ENCODE results near the gene RSF1.

DNA sequence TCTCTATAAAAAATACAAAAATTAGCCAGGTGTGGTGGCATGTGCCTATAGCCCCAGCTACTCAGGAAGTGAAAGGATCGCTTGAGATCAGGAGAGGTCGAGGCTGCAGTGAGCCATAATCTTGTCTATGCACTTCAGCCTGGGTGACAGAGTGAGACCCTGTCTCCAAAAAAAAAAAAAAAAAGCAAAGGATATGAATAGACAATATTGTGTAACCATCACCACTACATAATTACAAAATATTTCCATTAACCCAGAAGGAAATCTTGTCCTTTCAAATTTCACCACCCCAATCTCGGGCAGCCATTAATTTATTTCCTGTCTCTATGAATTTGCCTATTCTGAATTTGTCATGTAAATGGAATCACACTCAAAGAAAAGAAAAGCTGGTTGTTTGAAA is 21.2 kb downstream of the RSF1 start:
- TF ChIP-seq POLR2AphosphoS5 (IDR thresholded peaks at IDR 0.05; ENCODE audit: low read depth, low read length) = no peak
- TF ChIP-seq, protein P1, sequence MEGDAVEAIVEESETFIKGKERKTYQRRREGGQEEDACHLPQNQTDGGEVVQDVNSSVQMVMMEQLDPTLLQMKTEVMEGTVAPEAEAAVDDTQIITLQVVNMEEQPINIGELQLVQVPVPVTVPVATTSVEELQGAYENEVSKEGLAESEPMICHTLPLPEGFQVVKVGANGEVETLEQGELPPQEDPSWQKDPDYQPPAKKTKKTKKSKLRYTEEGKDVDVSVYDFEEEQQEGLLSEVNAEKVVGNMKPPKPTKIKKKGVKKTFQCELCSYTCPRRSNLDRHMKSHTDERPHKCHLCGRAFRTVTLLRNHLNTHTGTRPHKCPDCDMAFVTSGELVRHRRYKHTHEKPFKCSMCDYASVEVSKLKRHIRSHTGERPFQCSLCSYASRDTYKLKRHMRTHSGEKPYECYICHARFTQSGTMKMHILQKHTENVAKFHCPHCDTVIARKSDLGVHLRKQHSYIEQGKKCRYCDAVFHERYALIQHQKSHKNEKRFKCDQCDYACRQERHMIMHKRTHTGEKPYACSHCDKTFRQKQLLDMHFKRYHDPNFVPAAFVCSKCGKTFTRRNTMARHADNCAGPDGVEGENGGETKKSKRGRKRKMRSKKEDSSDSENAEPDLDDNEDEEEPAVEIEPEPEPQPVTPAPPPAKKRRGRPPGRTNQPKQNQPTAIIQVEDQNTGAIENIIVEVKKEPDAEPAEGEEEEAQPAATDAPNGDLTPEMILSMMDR (IDR thresholded peaks at IDR 0.05) = no peak
- TF ChIP-seq YY1 (IDR thresholded peaks at IDR 0.05; ENCODE audit: low read depth) = no peak
- TF ChIP-seq TAF1 (IDR thresholded peaks at IDR 0.05; ENCODE audit: borderline replicate concordance, low read depth, low read length) = no peak
- TF ChIP-seq EP300 (IDR thresholded peaks at IDR 0.05; ENCODE audit: borderline replicate concordance in 1 of 2, low read depth in 1 of 2, low read length in 1 of 2) = no peak
- TF ChIP-seq, protein P2, sequence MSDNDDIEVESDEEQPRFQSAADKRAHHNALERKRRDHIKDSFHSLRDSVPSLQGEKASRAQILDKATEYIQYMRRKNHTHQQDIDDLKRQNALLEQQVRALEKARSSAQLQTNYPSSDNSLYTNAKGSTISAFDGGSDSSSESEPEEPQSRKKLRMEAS (IDR thresholded peaks at IDR 0.05; ENCODE audit: low read depth) = no peak
- TF ChIP-seq EZH2phosphoT487 (IDR thresholded peaks at IDR 0.05; ENCODE audit: borderline replicate concordance, low read depth) = no peak
- TF ChIP-seq SIN3A (IDR thresholded peaks at IDR 0.05; ENCODE audit: borderline replicate concordance, low read depth, low read length) = no peak
- TF ChIP-seq FOXM1 (IDR thresholded peaks at IDR 0.05; ENCODE audit: low read depth) = no peak
- TF ChIP-seq, protein P3, sequence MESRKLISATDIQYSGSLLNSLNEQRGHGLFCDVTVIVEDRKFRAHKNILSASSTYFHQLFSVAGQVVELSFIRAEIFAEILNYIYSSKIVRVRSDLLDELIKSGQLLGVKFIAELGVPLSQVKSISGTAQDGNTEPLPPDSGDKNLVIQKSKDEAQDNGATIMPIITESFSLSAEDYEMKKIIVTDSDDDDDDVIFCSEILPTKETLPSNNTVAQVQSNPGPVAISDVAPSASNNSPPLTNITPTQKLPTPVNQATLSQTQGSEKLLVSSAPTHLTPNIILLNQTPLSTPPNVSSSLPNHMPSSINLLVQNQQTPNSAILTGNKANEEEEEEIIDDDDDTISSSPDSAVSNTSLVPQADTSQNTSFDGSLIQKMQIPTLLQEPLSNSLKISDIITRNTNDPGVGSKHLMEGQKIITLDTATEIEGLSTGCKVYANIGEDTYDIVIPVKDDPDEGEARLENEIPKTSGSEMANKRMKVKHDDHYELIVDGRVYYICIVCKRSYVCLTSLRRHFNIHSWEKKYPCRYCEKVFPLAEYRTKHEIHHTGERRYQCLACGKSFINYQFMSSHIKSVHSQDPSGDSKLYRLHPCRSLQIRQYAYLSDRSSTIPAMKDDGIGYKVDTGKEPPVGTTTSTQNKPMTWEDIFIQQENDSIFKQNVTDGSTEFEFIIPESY (IDR thresholded peaks at IDR 0.05; ENCODE audit: borderline replicate concordance, low read depth) = no peak
- no peak for TF ChIP-seq SMC3 (IDR thresholded peaks at IDR 0.05; ENCODE audit: low read depth, low read length)
- TF ChIP-seq TEAD4 (IDR thresholded peaks at IDR 0.05; ENCODE audit: borderline replicate concordance, insufficient read depth) = no peak
- TF ChIP-seq RAD21 (IDR thresholded peaks at IDR 0.05; ENCODE audit: low read length) = no peak
- TF ChIP-seq FOSL2 (IDR thresholded peaks at IDR 0.05; ENCODE audit: borderline replicate concordance, low read depth) = no peak

Data from SK-N-SH (cell line).